ENCODE data around the gene PTPRM. TPM values are rescaled to one million over a fixed set of nuclear protein-coding genes. Genes with fewer than 3 reads are reported as not detected.

The PTPRM gene
- total RNA-seq, 1 donor from 2014 or later, result 13.9 TPM

- Histone ChIP-seq H3K36me3 (no peaks in the 10 kb centered on the region), H3K4me1 (peaks cover 44% of the 10 kb centered on the region), H3K9ac (no peak overlapping the region), H3K4me3 (no peak overlapping the region), H3K79me2 (ENCODE audit: low read depth) (no peaks in the 10 kb centered on the region), H3K27me3 (peaks cover 20% of the 10 kb centered on the region), H3F3A (ENCODE audit: low read depth) (peaks cover 20% of the 10 kb centered on the region), H3K4me2 (no peak overlapping the region), H3K27ac (no peak overlapping the region), H2AFZ (replicated peaks) (no peak overlapping the region), H4K20me1 (ENCODE audit: low read depth) (no peaks in the 10 kb centered on the region), H3K9me3 (ENCODE audit: low read depth) (no peaks in the 10 kb centered on the region)
- Mint-ChIP-seq H3K27me3 (ENCODE audit: insufficient read depth, low read depth) (peaks cover 8% of the 10 kb centered on the region), H3K4me3 (no peak overlapping the region), H3K4me1 (peaks cover 25% of the 10 kb centered on the region), H3K36me3 (no peaks in the 10 kb centered on the region), H3K27ac (no peak overlapping the region), H3K9me3 (no peaks in the 10 kb centered on the region)
- DNase-seq (ENCODE audit: low spot score), result no peak
- TF ChIP-seq CTCF (IDR thresholded peaks at IDR 0.05) (no peak), EZH2phosphoT487 (IDR thresholded peaks at IDR 0.05) (no peak)
Measured at GRCh38 chr18:8362863-8363262, 795.7 kb downstream of the PTPRM start.

GRCh38 chr18:8364385-8364784 lies 797.3 kb downstream of the PTPRM start:
- H3K27ac ChIP-seq, result no peak overlapping the region
- peaks cover 23% of the 10 kb centered on the region for H3K27me3 ChIP-seq
- Mint-ChIP-seq H3K36me3 (no peaks in the 10 kb centered on the region), H3K27me3 (ENCODE audit: insufficient read depth, low read depth) (peaks cover 6% of the 10 kb centered on the region), H3K4me3 (no peak overlapping the region), H3K9me3 (no peaks in the 10 kb centered on the region), H3K4me1 (peaks cover 14% of the 10 kb centered on the region), H3K27ac (no peak overlapping the region)
- no peaks in the 10 kb centered on the region for H3K9me3 ChIP-seq (ENCODE audit: low read depth)
- peaks cover 32% of the 10 kb centered on the region for H3K4me1 ChIP-seq
- no peak overlapping the region for H3K9ac ChIP-seq
- H3K4me3 ChIP-seq, result no peak overlapping the region
- H3K79me2 ChIP-seq (ENCODE audit: low read depth), result no peaks in the 10 kb centered on the region
- H4K20me1 ChIP-seq (ENCODE audit: low read depth), result no peaks in the 10 kb centered on the region
- no peak overlapping the region for H2AFZ ChIP-seq (replicated peaks)
- TF ChIP-seq EZH2 (IDR thresholded peaks at IDR 0.05), result no peak
- no peak for TF ChIP-seq EZH2phosphoT487 (IDR thresholded peaks at IDR 0.05)
- no peak for TF ChIP-seq CTCF (IDR thresholded peaks at IDR 0.05)
- no peak overlapping the region for H3K4me2 ChIP-seq
- no peaks in the 10 kb centered on the region for H3K36me3 ChIP-seq
- DNase-seq (ENCODE audit: low spot score), result no peak
- peaks cover 16% of the 10 kb centered on the region for H3F3A ChIP-seq (ENCODE audit: low read depth)

- Mint-ChIP-seq H3K27me3 (ENCODE audit: insufficient read depth, low read depth) (peaks cover 6% of the 10 kb centered on the region), H3K4me1 (peaks cover 9% of the 10 kb centered on the region), H3K4me3 (no peak overlapping the region), H3K27ac (no peak overlapping the region), H3K36me3 (no peaks in the 10 kb centered on the region), H3K9me3 (no peaks in the 10 kb centered on the region)
- H3K4me1 ChIP-seq, result peaks cover 26% of the 10 kb centered on the region
- H3K9me3 ChIP-seq (ENCODE audit: low read depth), result no peaks in the 10 kb centered on the region
- H3F3A ChIP-seq (ENCODE audit: low read depth), result peaks cover 16% of the 10 kb centered on the region
- DNase-seq (ENCODE audit: low spot score), result no peak
- H3K9ac ChIP-seq, result no peak overlapping the region
- H2AFZ ChIP-seq (replicated peaks), result no peak overlapping the region
- no peaks in the 10 kb centered on the region for H3K79me2 ChIP-seq (ENCODE audit: low read depth)
- no peaks in the 10 kb centered on the region for H4K20me1 ChIP-seq (ENCODE audit: low read depth)
- H3K4me3 ChIP-seq, result no peak overlapping the region
- TF ChIP-seq EZH2phosphoT487 (IDR thresholded peaks at IDR 0.05), result no peak
- no peak for TF ChIP-seq CTCF (IDR thresholded peaks at IDR 0.05)
- no peak for TF ChIP-seq EZH2 (IDR thresholded peaks at IDR 0.05)
- no peak overlapping the region for H3K4me2 ChIP-seq
- H3K27me3 ChIP-seq, result peaks cover 23% of the 10 kb centered on the region
- no peak overlapping the region for H3K27ac ChIP-seq
- no peaks in the 10 kb centered on the region for H3K36me3 ChIP-seq
Measured at GRCh38 chr18:8365006-8365405, 797.9 kb downstream of the PTPRM start.

Measured in neural progenitor cell (in vitro differentiated cells).